ENCODE measurements around the gene PANK1. TPM values are rescaled to one million over a fixed set of nuclear protein-coding genes. Genes with fewer than 3 reads are reported as not detected.

Gene PANK1
- total and polyA plus RNA-seq, 9 of the 15 experiments (the other 6 are each of a cell fraction or from before 2014, with no cell fraction given) = 1.7 to 10.7 (median 6.5) TPM

GRCh38 chr10:89554433-89554832 lies 90.6 kb downstream of the PANK1 start:
- Histone ChIP-seq H3K27ac (ENCODE audit: extremely low read depth, low read depth, low read length) (no peak overlapping the region), H2AFZ (ENCODE audit: low read depth, low read length) (no peak overlapping the region), H3K9me1 (ENCODE audit: control insufficient read depth, insufficient read depth, low read length) (no peaks in the 10 kb centered on the region), H3K27me3 (ENCODE audit: control insufficient read depth in 2 of 2, insufficient read depth in 2 of 2, low read length in 2 of 2) (no peaks in the 10 kb centered on the region), H4K20me1 (replicated peaks; ENCODE audit: control insufficient read depth, insufficient read depth, low read length) (no peaks in the 10 kb centered on the region), H3K79me2 (ENCODE audit: control insufficient read depth, insufficient read depth, low read length) (no peaks in the 10 kb centered on the region), H3K4me2 (ENCODE audit: insufficient read depth, low read length) (no peak overlapping the region), H3K36me3 (ENCODE audit: control insufficient read depth, insufficient read depth, low read length) (no peaks in the 10 kb centered on the region), H3K9ac (ENCODE audit: insufficient read depth in 1 of 2, low read depth in 2 of 2, low read length in 2 of 2) (no peak overlapping the region), H3K9me3 (replicated peaks; ENCODE audit: control insufficient read depth, insufficient read depth, low read depth, low read length) (no peaks in the 10 kb centered on the region), H3K4me1 (replicated peaks in 1 of 2; ENCODE audit: control insufficient read depth in 2 of 2, insufficient read depth in 2 of 2, low read length in 2 of 2) (no peaks in the 10 kb centered on the region; a peak in 1 of 5 replicates), H3K4me3 (no peak overlapping the region)
- WGBS (ENCODE audit: insufficient coverage, low coverage, missing lambda C conversion rate) = no CpG with 5 or more reads among the region's 1 CpG
- intact Hi-C loops (cut with micrococcal nuclease) = no loop called here
- POLR2A ChIA-PET = interaction anchor here (0.7 kb wide), 1 partner anchor 1296 kb away, joined by 3 read pairs; no protein-coding TSS in a partner anchor
- CTCF ChIA-PET (ENCODE audit: low intra/inter-chr PET ratio) = no interaction called here
- no peak for DNase-seq (ENCODE audit: extremely low read depth in 1 of 4, low spot score in 3 of 4)
- in situ Hi-C loops (cut with MboI) = no loop called here
- ATAC-seq = no peak
- no TSS peak for BruUV-seq (replicated peaks)
- no peak for FAIRE-seq
- TF ChIP-seq HDAC2 (IDR thresholded peaks at IDR 0.05) = no peak
- TF ChIP-seq ZFP36 (IDR thresholded peaks at IDR 0.05; ENCODE audit: low read depth, low read length, partially characterized antibody) = no peak
- no peak for TF ChIP-seq HDAC3 (IDR thresholded peaks at IDR 0.05; ENCODE audit: borderline replicate concordance, partially characterized antibody)
- TF ChIP-seq YY1 (IDR thresholded peaks at IDR 0.05; ENCODE audit: borderline replicate concordance in 1 of 3, control insufficient read depth in 1 of 3, extremely low read depth in 1 of 3, insufficient read depth in 3 of 3, insufficient read length in 1 of 3, insufficient replicate concordance in 2 of 3, low read depth in 1 of 3, low read length in 2 of 3) = no peak
- no peak for TF ChIP-seq ELK3 (CRISPR knock-in tag; IDR thresholded peaks at IDR 0.05)
- no peak for TF ChIP-seq ZNF655 (CRISPR knock-in tag; IDR thresholded peaks at IDR 0.05)
- no peak for TF ChIP-seq NR4A1 (CRISPR knock-in tag; IDR thresholded peaks at IDR 0.05)
- no peak for TF ChIP-seq NR4A1 (tag; IDR thresholded peaks at IDR 0.05)
- TF ChIP-seq ZNF507 (tag; conservative IDR thresholded peaks at IDR 0.05) = no peak
- TF ChIP-seq CBX2 (IDR thresholded peaks at IDR 0.05; ENCODE audit: insufficient read depth, low read length, poor library complexity, severe bottlenecking) = no peak
- TF ChIP-seq, protein P1, sequence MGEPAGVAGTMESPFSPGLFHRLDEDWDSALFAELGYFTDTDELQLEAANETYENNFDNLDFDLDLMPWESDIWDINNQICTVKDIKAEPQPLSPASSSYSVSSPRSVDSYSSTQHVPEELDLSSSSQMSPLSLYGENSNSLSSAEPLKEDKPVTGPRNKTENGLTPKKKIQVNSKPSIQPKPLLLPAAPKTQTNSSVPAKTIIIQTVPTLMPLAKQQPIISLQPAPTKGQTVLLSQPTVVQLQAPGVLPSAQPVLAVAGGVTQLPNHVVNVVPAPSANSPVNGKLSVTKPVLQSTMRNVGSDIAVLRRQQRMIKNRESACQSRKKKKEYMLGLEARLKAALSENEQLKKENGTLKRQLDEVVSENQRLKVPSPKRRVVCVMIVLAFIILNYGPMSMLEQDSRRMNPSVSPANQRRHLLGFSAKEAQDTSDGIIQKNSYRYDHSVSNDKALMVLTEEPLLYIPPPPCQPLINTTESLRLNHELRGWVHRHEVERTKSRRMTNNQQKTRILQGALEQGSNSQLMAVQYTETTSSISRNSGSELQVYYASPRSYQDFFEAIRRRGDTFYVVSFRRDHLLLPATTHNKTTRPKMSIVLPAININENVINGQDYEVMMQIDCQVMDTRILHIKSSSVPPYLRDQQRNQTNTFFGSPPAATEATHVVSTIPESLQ (CRISPR knock-in tag; IDR thresholded peaks at IDR 0.05) = no peak
- TF ChIP-seq, protein P2, sequence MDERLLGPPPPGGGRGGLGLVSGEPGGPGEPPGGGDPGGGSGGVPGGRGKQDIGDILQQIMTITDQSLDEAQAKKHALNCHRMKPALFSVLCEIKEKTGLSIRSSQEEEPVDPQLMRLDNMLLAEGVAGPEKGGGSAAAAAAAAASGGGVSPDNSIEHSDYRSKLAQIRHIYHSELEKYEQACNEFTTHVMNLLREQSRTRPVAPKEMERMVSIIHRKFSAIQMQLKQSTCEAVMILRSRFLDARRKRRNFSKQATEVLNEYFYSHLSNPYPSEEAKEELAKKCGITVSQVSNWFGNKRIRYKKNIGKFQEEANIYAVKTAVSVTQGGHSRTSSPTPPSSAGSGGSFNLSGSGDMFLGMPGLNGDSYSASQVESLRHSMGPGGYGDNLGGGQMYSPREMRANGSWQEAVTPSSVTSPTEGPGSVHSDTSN (CRISPR knock-in tag; IDR thresholded peaks at IDR 0.05; ENCODE audit: low read depth) = no peak
- TF ChIP-seq, protein P2 (tag; conservative IDR thresholded peaks at IDR 0.05; ENCODE audit: low read depth) = no peak
- TF ChIP-seq POLR2H (tag; IDR thresholded peaks at IDR 0.05; ENCODE audit: low read depth) = no peak
- no peak for TF ChIP-seq MAX (CRISPR knock-in tag; IDR thresholded peaks at IDR 0.05)
